ENCODE results near the gene DARS2.

The DARS2 gene

GRCh38 chr1:173886746-173887611 lies 62.5 kb downstream of the DARS2 start:
- H3K4me2 ChIP-seq (ENCODE audit: low read length): no peak overlapping the region
- no peaks in the 10 kb centered on the region for H3K4me1 ChIP-seq (ENCODE audit: control insufficient read depth, low read length)
- H3F3A ChIP-seq (ENCODE audit: control insufficient read depth, insufficient read depth): no peaks in the 10 kb centered on the region
- no peaks in the 10 kb centered on the region for H3K79me2 ChIP-seq (ENCODE audit: control insufficient read depth, low read length)
- H4K20me1 ChIP-seq (ENCODE audit: control insufficient read depth, insufficient read depth, low read depth, low read length): no peaks in the 10 kb centered on the region
- H3K9me2 ChIP-seq (replicated peaks; ENCODE audit: control insufficient read depth, low read length): no peaks in the 10 kb centered on the region; the same call in 1 of the 2 replicates
- no peak for TF ChIP-seq EZH2phosphoT487 (IDR thresholded peaks at IDR 0.05; ENCODE audit: borderline replicate concordance, low read length)
- TF ChIP-seq CTCF (IDR thresholded peaks at IDR 0.05; ENCODE audit: low read depth, low read length, poor library complexity, severe bottlenecking): no peak
- H3K27ac ChIP-seq (ENCODE audit: low read depth, low read length): no peak overlapping the region
- H3K9me3 ChIP-seq (ENCODE audit: control insufficient read depth, insufficient read depth, low read length): no peaks in the 10 kb centered on the region
- no peak overlapping the region for H3K4me3 ChIP-seq (ENCODE audit: low read length)
- peaks cover 18% of the 10 kb centered on the region for H3K36me3 ChIP-seq (ENCODE audit: control insufficient read depth, low read length)
- H3K27me3 ChIP-seq (ENCODE audit: control insufficient read depth, low read length): no peaks in the 10 kb centered on the region

GRCh38 chr1:173887627-173888026 lies 63.2 kb downstream of the DARS2 start:
- no peak overlapping the region for H3K27ac ChIP-seq (ENCODE audit: low read depth, low read length)
- no peaks in the 10 kb centered on the region for H4K20me1 ChIP-seq (ENCODE audit: control insufficient read depth, insufficient read depth, low read depth, low read length)
- no peaks in the 10 kb centered on the region for H3K79me2 ChIP-seq (ENCODE audit: control insufficient read depth, low read length)
- H3K4me1 ChIP-seq (ENCODE audit: control insufficient read depth, low read length): no peaks in the 10 kb centered on the region
- peaks cover 18% of the 10 kb centered on the region for H3K36me3 ChIP-seq (ENCODE audit: control insufficient read depth, low read length)
- no peaks in the 10 kb centered on the region; the same call in 1 of the 2 replicates for H3K9me2 ChIP-seq (replicated peaks; ENCODE audit: control insufficient read depth, low read length)
- H3K9me3 ChIP-seq (ENCODE audit: control insufficient read depth, insufficient read depth, low read length): no peaks in the 10 kb centered on the region
- TF ChIP-seq CTCF (IDR thresholded peaks at IDR 0.05; ENCODE audit: low read depth, low read length, poor library complexity, severe bottlenecking): no peak
- TF ChIP-seq EZH2phosphoT487 (IDR thresholded peaks at IDR 0.05; ENCODE audit: borderline replicate concordance, low read length): no peak
- H3K27me3 ChIP-seq (ENCODE audit: control insufficient read depth, low read length): no peaks in the 10 kb centered on the region
- no peak overlapping the region for H3K4me3 ChIP-seq (ENCODE audit: low read length)
- no peaks in the 10 kb centered on the region for H3F3A ChIP-seq (ENCODE audit: control insufficient read depth, insufficient read depth)
- no peak overlapping the region for H3K4me2 ChIP-seq (ENCODE audit: low read length)

GRCh38 chr1:173888749-173889148 lies 64.3 kb downstream of the DARS2 start:
- Histone ChIP-seq H3K27ac (ENCODE audit: low read depth, low read length) (no peak overlapping the region), H4K20me1 (ENCODE audit: control insufficient read depth, insufficient read depth, low read depth, low read length) (no peaks in the 10 kb centered on the region), H3K27me3 (ENCODE audit: control insufficient read depth, low read length) (no peaks in the 10 kb centered on the region), H3K79me2 (ENCODE audit: control insufficient read depth, low read length) (no peaks in the 10 kb centered on the region), H3K9me3 (ENCODE audit: control insufficient read depth, insufficient read depth, low read length) (no peaks in the 10 kb centered on the region), H3K36me3 (ENCODE audit: control insufficient read depth, low read length) (peaks cover 18% of the 10 kb centered on the region), H3K4me3 (ENCODE audit: low read length) (no peak overlapping the region), H3K4me1 (ENCODE audit: control insufficient read depth, low read length) (no peaks in the 10 kb centered on the region), H3F3A (ENCODE audit: control insufficient read depth, insufficient read depth) (no peaks in the 10 kb centered on the region), H3K4me2 (ENCODE audit: low read length) (no peak overlapping the region), H3K9me2 (replicated peaks; ENCODE audit: control insufficient read depth, low read length) (no peaks in the 10 kb centered on the region; the same call in 1 of the 2 replicates)
- no peak for TF ChIP-seq EZH2phosphoT487 (IDR thresholded peaks at IDR 0.05; ENCODE audit: borderline replicate concordance, low read length)
- no peak for TF ChIP-seq CTCF (IDR thresholded peaks at IDR 0.05; ENCODE audit: low read depth, low read length, poor library complexity, severe bottlenecking)

Data from DOHH2 (cell line).